ENCODE data around the gene FBN2.

DNA sequence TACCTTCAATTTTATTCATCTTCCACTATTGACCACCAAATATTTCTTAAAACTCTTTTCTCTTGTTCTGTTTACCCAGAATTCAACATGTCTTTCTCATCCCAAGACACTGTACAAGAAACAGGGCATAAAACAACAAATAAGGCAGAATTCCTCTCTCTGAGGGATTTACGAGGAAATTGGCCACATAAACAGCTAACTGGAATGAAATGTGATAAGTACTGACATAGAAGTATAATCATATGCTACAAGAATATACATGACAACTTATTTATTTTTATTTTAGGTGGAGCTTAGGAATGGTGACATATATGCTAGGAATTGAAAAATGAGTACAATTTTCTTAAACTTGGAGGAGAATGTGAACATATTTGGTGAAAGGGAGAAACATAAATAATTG, 48.8 kb upstream of the FBN2 start:
- TF ChIP-seq POLR2A (IDR thresholded peaks at IDR 0.05; ENCODE audit: low read length) (no peak), GATA1 (IDR thresholded peaks at IDR 0.05; ENCODE audit: low read depth, low read length) (no peak)
